PFSK-1 (cell line): ENCODE data around the gene DSTN.

Experiments used
- FOXP2 ChIP-seq: optimal IDR thresholded peaks from 2 replicates; pipeline ENCODE3; 2011; ENCODE audit warnings: borderline replicate concordance, control low read depth, inconsistent platforms; ENCODE audit not compliant: insufficient read depth; ENCODE audit errors: extremely low read length, extremely low read depth
- POLR2AphosphoS5 ChIP-seq: IDR thresholded peaks from 2 replicates; pipeline ENCODE4 v1.6.1; 2012; ENCODE audit warnings: low read depth, mild to moderate bottlenecking, control low read depth, low read length, moderate library complexity
- SIN3A ChIP-seq: IDR thresholded peaks from 2 replicates; pipeline ENCODE4 v1.6.1; 2012; ENCODE audit warnings: mild to moderate bottlenecking, low read length, moderate library complexity, borderline replicate concordance; ENCODE audit not compliant: insufficient read depth
- TAF1 ChIP-seq: IDR thresholded peaks from 2 replicates; pipeline ENCODE4 v1.6.1; 2012; ENCODE audit warnings: low read length, control low read depth, borderline replicate concordance; ENCODE audit not compliant: insufficient read depth
- TF ChIP-seq, protein P1 (sequence below), 2 experiments: IDR thresholded peaks; 2 replicates each; pipeline versions ENCODE4 v1.6.1 to v1.8.0; 2011 to 2012; ENCODE audit warnings: low read depth in 2 of 2, low read length in 2 of 2, control low read depth in 1 of 2, inconsistent platforms in 1 of 2, mild to moderate bottlenecking in 1 of 2, moderate library complexity in 1 of 2; ENCODE audit not compliant: insufficient read depth in 1 of 2

The DSTN gene

DNA sequence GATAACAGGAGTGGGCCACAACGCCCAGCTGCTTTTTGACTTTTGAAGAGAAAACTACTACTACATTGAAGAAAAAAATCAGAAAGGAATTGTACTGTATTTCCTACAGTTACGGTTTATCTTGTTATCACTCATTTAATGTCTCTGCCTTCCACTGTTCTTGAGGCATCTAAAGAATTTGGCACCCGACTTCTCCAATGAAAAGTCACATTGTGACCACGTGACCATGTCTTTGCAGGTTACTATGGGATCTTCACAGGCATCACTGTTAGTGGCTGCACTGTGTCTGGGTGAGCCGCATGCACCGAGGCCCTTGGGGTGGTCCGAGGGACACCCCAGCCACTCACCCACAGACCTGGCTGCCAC lies 85.4 kb downstream of the DSTN start:
- TF ChIP-seq TAF1 (no peak), FOXP2 (no peak)

- TF ChIP-seq TAF1, result no peak
- TF ChIP-seq, protein P1, sequence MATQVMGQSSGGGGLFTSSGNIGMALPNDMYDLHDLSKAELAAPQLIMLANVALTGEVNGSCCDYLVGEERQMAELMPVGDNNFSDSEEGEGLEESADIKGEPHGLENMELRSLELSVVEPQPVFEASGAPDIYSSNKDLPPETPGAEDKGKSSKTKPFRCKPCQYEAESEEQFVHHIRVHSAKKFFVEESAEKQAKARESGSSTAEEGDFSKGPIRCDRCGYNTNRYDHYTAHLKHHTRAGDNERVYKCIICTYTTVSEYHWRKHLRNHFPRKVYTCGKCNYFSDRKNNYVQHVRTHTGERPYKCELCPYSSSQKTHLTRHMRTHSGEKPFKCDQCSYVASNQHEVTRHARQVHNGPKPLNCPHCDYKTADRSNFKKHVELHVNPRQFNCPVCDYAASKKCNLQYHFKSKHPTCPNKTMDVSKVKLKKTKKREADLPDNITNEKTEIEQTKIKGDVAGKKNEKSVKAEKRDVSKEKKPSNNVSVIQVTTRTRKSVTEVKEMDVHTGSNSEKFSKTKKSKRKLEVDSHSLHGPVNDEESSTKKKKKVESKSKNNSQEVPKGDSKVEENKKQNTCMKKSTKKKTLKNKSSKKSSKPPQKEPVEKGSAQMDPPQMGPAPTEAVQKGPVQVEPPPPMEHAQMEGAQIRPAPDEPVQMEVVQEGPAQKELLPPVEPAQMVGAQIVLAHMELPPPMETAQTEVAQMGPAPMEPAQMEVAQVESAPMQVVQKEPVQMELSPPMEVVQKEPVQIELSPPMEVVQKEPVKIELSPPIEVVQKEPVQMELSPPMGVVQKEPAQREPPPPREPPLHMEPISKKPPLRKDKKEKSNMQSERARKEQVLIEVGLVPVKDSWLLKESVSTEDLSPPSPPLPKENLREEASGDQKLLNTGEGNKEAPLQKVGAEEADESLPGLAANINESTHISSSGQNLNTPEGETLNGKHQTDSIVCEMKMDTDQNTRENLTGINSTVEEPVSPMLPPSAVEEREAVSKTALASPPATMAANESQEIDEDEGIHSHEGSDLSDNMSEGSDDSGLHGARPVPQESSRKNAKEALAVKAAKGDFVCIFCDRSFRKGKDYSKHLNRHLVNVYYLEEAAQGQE (IDR thresholded peaks at IDR 0.05; ENCODE audit: insufficient read depth in 1 of 2, low read depth in 2 of 2, low read length in 2 of 2), result no peak
- no peak for TF ChIP-seq POLR2AphosphoS5
- no peak for TF ChIP-seq FOXP2
- TF ChIP-seq SIN3A, result no peak
These were observed 86.1 kb downstream of the DSTN start for GRCh38 chr20:17655865-17656479.

GRCh38 chr20:17657079-17657825 lies 87.4 kb downstream of the DSTN start:
- TF ChIP-seq FOXP2, result no peak
- no peak for TF ChIP-seq POLR2AphosphoS5
- TF ChIP-seq, protein P1 (IDR thresholded peaks at IDR 0.05; ENCODE audit: insufficient read depth in 1 of 2, low read depth in 2 of 2, low read length in 2 of 2), result no peak
- TF ChIP-seq SIN3A, result no peak

- no peak for TF ChIP-seq TAF1
- TF ChIP-seq POLR2AphosphoS5, result no peak
- TF ChIP-seq, protein P1 (IDR thresholded peaks at IDR 0.05; ENCODE audit: insufficient read depth in 1 of 2, low read depth in 2 of 2, low read length in 2 of 2), result no peak
- no peak for TF ChIP-seq FOXP2
- no peak for TF ChIP-seq SIN3A
These were observed 88.2 kb downstream of the DSTN start for GRCh38 chr20:17657898-17658647.

DNA sequence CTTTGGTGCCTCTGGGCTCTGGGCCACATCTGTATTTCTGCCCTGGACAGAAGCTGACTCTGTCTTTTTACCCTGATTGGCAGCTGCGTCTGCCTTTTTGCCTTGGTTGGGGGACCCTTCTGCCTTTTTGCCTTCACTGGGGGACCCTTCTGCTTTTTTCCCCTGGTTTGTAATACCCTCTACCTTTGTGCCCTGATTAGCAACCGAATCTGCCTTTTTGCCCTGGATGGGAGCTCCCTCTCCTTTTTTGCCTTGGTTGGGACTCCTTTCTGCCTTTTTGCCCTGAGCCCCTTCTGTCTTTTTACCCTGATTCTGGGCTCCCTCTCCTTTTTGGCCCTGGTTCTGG lies 88.7 kb downstream of the DSTN start:
- TF ChIP-seq SIN3A (no peak), POLR2AphosphoS5 (no peak), TAF1 (no peak), FOXP2 (no peak)
- TF ChIP-seq, protein P1 (IDR thresholded peaks at IDR 0.05; ENCODE audit: insufficient read depth in 1 of 2, low read depth in 2 of 2, low read length in 2 of 2), result no peak
